HEK293 (cell line): ENCODE data around the gene PI4KA.

Source experiments
- CTCF ChIA-PET: fragments of 350-600 bp; formaldehyde crosslinking; extraction: SDS; loops from one replicate; lab custom pipeline; 2021; ENCODE audit warnings: antibody characterized with exemption; lab: Yijun Ruan, JAX
- POLR2A ChIA-PET: fragments of 300-600 bp; formaldehyde crosslinking; extraction: SDS; loops from one replicate; lab custom pipeline; 2020; ENCODE audit warnings: antibody characterized with exemption, inconsistent platforms; lab: Yijun Ruan, JAX
- H3K27ac ChIP-seq: fragments of 200-500 bp; sonication (Bioruptor generic); 2 replicates; pipeline ENCODE4 v1.5.1; 2014; ENCODE audit warnings: low read depth, low read length, control low read depth, inconsistent platforms; ENCODE audit errors: extremely low read depth
- H3K36me3 ChIP-seq, 2 experiments: fragments of 200-500 bp in 1 of 2; sonication (Bioruptor generic) in 1 of 2; 1 replicate in 1 of 2; 2 replicates in 1 of 2; pipeline ENCODE4 v1.5.1; 2014 to 2017; ENCODE audit warnings: inconsistent platforms in 2 of 2, low read length in 2 of 2; ENCODE audit not compliant: control insufficient read depth in 2 of 2, insufficient read depth in 1 of 2
- H3K4me1 ChIP-seq: fragments of 200-500 bp; sonication (Bioruptor generic); 2 replicates; pipeline ENCODE4 v1.5.1; 2014; ENCODE audit warnings: mild to moderate bottlenecking, low read length, inconsistent platforms; ENCODE audit not compliant: control insufficient read depth, insufficient read depth
- H3K4me3 ChIP-seq: 2 replicates; pipeline ENCODE4 v1.5.1; 2011; ENCODE audit warnings: low read depth, mild to moderate bottlenecking, control low read depth, low read length, moderate library complexity
- H3K9me3 ChIP-seq: fragments of 200-500 bp; sonication (Bioruptor generic); 2 replicates; pipeline ENCODE4 v1.5.1; 2014; ENCODE audit warnings: low read depth, low read length, inconsistent platforms; ENCODE audit not compliant: control insufficient read depth, insufficient read depth
- BCL11A ChIP-seq: fragments of 450-650 bp; formaldehyde crosslinking; IDR thresholded peaks from 2 replicates; pipeline ENCODE4 v1.5.1; 2016; ENCODE audit warnings: low read depth, missing biosample characterization, missing genetic modification characterization
- HOXC10 ChIP-seq: sonication (generic); formaldehyde crosslinking; IDR thresholded peaks from 2 replicates; pipeline ENCODE4 v1.8.1; 2023; ENCODE audit warnings: mild to moderate bottlenecking, missing genetic modification reagents
- REPIN1 ChIP-seq: fragments of 450-650 bp; formaldehyde crosslinking; IDR thresholded peaks from 2 replicates; pipeline ENCODE4 v1.5.1; 2017; ENCODE audit warnings: missing biosample characterization, missing genetic modification characterization, low read depth
- SETDB1 ChIP-seq: IDR thresholded peaks from one replicate; pipeline ENCODE4 v1.6.1; 2017; ENCODE audit warnings: mild to moderate bottlenecking, low read length, moderate library complexity, mixed read lengths; ENCODE audit not compliant: insufficient read length
- YY2 ChIP-seq: fragments of 450-650 bp; formaldehyde crosslinking; IDR thresholded peaks from 2 replicates; pipeline ENCODE4 v1.5.1; 2016; ENCODE audit warnings: missing biosample characterization, missing genetic modification characterization
- ZBTB1 ChIP-seq: fragments of 450-650 bp; formaldehyde crosslinking; IDR thresholded peaks from 2 replicates; pipeline ENCODE4 v1.5.1; 2016; ENCODE audit warnings: missing biosample characterization, missing genetic modification characterization
- ZFHX2 ChIP-seq: fragments of 450-650 bp; formaldehyde crosslinking; conservative IDR thresholded peaks from 2 replicates; pipeline ENCODE4 v1.5.1; 2016; ENCODE audit warnings: missing biosample characterization, missing genetic modification characterization
- ZFP3 ChIP-seq: fragments of 450-650 bp; formaldehyde crosslinking; IDR thresholded peaks from 2 replicates; pipeline ENCODE4 v1.5.1; 2016; ENCODE audit warnings: low read depth, missing biosample characterization, missing genetic modification characterization
- ZNF132 ChIP-seq: fragments of 450-650 bp; formaldehyde crosslinking; IDR thresholded peaks from 2 replicates; pipeline ENCODE4 v1.5.1; 2017; ENCODE audit warnings: missing biosample characterization, missing genetic modification characterization, borderline replicate concordance
- ZNF138 ChIP-seq: fragments of 450-650 bp; formaldehyde crosslinking; IDR thresholded peaks from 2 replicates; pipeline ENCODE4 v1.5.1; 2016; ENCODE audit warnings: missing biosample characterization, missing genetic modification characterization, borderline replicate concordance
- ZNF184 ChIP-seq: fragments of 450-650 bp; IDR thresholded peaks from 2 replicates; pipeline ENCODE4 v1.5.1; 2018; ENCODE audit warnings: missing biosample characterization, mild to moderate bottlenecking, missing genetic modification characterization
- ZNF223 ChIP-seq: fragments of 450-650 bp; formaldehyde crosslinking; IDR thresholded peaks from 2 replicates; pipeline ENCODE4 v1.5.1; 2016; ENCODE audit warnings: missing biosample characterization, missing genetic modification characterization
- ZNF311 ChIP-seq: fragments of 450-650 bp; formaldehyde crosslinking; IDR thresholded peaks from 2 replicates; pipeline ENCODE4 v1.5.1; 2017; ENCODE audit warnings: missing biosample characterization, missing genetic modification characterization, borderline replicate concordance
- ZNF391 ChIP-seq: fragments of 450-650 bp; formaldehyde crosslinking; IDR thresholded peaks from 2 replicates; pipeline ENCODE4 v1.5.1; 2016; ENCODE audit warnings: low read depth, missing biosample characterization, missing genetic modification characterization, borderline replicate concordance
- ZNF600 ChIP-seq: fragments of 450-650 bp; formaldehyde crosslinking; IDR thresholded peaks from 2 replicates; pipeline ENCODE4 v1.5.1; 2016; ENCODE audit warnings: missing biosample characterization, missing genetic modification characterization
- ZNF629 ChIP-seq: fragments of 450-650 bp; formaldehyde crosslinking; IDR thresholded peaks from 2 replicates; pipeline ENCODE4 v1.5.1; 2017; ENCODE audit warnings: missing biosample characterization, missing genetic modification characterization
- ZNF664 ChIP-seq: fragments of 450-650 bp; formaldehyde crosslinking; IDR thresholded peaks from 2 replicates; pipeline ENCODE4 v1.5.1; 2016; ENCODE audit warnings: missing biosample characterization, missing genetic modification characterization
- ZNF76 ChIP-seq: fragments of 450-650 bp; formaldehyde crosslinking; IDR thresholded peaks from 2 replicates; pipeline ENCODE4; 2016; ENCODE audit warnings: low read depth, missing biosample characterization, missing genetic modification characterization, borderline replicate concordance
- TF ChIP-seq, protein P1 (sequence below): fragments of 450-650 bp; formaldehyde crosslinking; IDR thresholded peaks from 2 replicates; pipeline ENCODE4 v1.5.1; 2017; ENCODE audit warnings: missing biosample characterization, mild to moderate bottlenecking, missing genetic modification characterization, moderate library complexity
- TF ChIP-seq, protein P2 (sequence below): fragments of 450-650 bp; formaldehyde crosslinking; IDR thresholded peaks from 2 replicates; pipeline ENCODE4 v1.5.1; 2016; ENCODE audit warnings: missing biosample characterization, missing genetic modification characterization
- TF ChIP-seq, protein P3 (sequence below): fragments of 450-650 bp; formaldehyde crosslinking; IDR thresholded peaks from 2 replicates; pipeline ENCODE4 v1.5.0; 2017; ENCODE audit warnings: missing biosample characterization, missing genetic modification characterization, borderline replicate concordance
- TF ChIP-seq, protein P4 (sequence below): IDR thresholded peaks from 2 replicates; pipeline ENCODE4 v1.6.1; 2011; ENCODE audit warnings: mild to moderate bottlenecking, low read depth, low read length, borderline replicate concordance
- TF ChIP-seq, protein P5 (sequence below): fragments of 450-650 bp; formaldehyde crosslinking; IDR thresholded peaks from 2 replicates; pipeline ENCODE4; 2016; ENCODE audit warnings: missing biosample characterization, missing genetic modification characterization
- TF ChIP-seq, protein P6 (sequence below): fragments of 450-650 bp; formaldehyde crosslinking; IDR thresholded peaks from 2 replicates; pipeline ENCODE4 v1.5.1; 2016; ENCODE audit warnings: missing biosample characterization, missing genetic modification characterization
- TF ChIP-seq, protein P7 (sequence below): fragments of 450-650 bp; formaldehyde crosslinking; IDR thresholded peaks from 2 replicates; pipeline ENCODE4 v1.5.1; 2016; ENCODE audit warnings: missing biosample characterization, missing genetic modification characterization, borderline replicate concordance

The PI4KA gene

DNA sequence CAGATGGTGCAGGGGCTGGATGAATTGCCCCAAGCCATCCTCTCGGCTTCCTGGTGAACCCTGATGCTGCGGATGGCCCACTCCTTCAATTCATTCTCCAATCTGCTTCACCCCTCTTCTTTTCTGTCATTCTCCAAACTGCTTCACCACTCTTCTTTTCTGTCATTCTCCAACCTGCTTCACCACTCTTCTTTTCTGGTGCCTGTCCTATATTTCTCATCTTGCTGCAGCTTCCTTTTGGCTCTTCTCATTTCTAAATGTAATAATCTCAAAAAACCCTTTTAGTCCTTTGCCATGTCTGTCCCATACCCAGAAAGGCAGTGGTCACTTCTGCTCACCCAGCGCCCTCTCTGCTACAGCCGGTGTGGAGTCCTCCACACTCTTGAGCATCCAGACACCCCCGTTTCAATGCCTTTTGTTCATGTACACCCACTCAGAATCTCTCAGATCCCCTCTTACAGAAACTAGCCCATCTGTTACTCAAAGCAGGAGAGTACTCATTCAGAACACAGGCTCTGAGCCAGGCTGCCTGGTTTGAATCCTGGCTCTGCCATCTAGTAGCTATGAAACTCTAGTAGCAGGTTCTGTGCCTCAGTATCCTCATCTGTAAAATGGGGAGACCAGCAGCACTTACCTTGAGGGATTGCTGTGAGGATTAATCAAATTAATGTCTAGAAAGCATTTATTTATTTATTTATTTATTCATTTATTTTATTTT, 69.8 kb downstream of the PI4KA start:
- ChIA-PET POLR2A (no interaction called here), CTCF (no interaction called here)
- no peaks in the 10 kb centered on the region for H3K9me3 ChIP-seq
- H3K4me1 ChIP-seq: no peaks in the 10 kb centered on the region
- no peak overlapping the region for H3K27ac ChIP-seq
- H3K36me3 ChIP-seq: peaks cover 10 to 63% of the 10 kb centered on the region in 2 experiments; a peak in 2 of 3 replicates
- H3K4me3 ChIP-seq: no peak overlapping the region
- no peak for TF ChIP-seq ZNF138 (tag by site-specific recombination)
- no peak for TF ChIP-seq YY2
- TF ChIP-seq ZNF629 (tag by site-specific recombination): no peak
- no peak for TF ChIP-seq ZNF664
- no peak for TF ChIP-seq BCL11A (tag by site-specific recombination)
- TF ChIP-seq SETDB1: no peak
- TF ChIP-seq ZNF132 (tag by site-specific recombination): no peak
- TF ChIP-seq ZBTB1 (tag by site-specific recombination): no peak
- no peak for TF ChIP-seq ZNF391 (tag by site-specific recombination)
- no peak for TF ChIP-seq ZFP3
- TF ChIP-seq, protein P1, sequence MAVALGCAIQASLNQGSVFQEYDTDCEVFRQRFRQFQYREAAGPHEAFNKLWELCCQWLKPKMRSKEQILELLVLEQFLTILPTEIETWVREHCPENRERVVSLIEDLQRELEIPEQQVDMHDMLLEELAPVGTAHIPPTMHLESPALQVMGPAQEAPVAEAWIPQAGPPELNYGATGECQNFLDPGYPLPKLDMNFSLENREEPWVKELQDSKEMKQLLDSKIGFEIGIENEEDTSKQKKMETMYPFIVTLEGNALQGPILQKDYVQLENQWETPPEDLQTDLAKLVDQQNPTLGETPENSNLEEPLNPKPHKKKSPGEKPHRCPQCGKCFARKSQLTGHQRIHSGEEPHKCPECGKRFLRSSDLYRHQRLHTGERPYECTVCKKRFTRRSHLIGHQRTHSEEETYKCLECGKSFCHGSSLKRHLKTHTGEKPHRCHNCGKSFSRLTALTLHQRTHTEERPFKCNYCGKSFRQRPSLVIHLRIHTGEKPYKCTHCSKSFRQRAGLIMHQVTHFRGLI: no peak
- no peak for TF ChIP-seq ZFHX2
- TF ChIP-seq REPIN1: no peak
- TF ChIP-seq, protein P2, sequence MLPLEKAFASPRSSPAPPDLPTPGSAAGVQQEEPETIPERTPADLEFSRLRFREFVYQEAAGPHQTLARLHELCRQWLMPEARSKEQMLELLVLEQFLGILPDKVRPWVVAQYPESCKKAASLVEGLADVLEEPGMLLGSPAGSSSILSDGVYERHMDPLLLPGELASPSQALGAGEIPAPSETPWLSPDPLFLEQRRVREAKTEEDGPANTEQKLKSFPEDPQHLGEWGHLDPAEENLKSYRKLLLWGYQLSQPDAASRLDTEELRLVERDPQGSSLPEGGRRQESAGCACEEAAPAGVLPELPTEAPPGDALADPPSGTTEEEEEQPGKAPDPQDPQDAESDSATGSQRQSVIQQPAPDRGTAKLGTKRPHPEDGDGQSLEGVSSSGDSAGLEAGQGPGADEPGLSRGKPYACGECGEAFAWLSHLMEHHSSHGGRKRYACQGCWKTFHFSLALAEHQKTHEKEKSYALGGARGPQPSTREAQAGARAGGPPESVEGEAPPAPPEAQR: no peak

DNA sequence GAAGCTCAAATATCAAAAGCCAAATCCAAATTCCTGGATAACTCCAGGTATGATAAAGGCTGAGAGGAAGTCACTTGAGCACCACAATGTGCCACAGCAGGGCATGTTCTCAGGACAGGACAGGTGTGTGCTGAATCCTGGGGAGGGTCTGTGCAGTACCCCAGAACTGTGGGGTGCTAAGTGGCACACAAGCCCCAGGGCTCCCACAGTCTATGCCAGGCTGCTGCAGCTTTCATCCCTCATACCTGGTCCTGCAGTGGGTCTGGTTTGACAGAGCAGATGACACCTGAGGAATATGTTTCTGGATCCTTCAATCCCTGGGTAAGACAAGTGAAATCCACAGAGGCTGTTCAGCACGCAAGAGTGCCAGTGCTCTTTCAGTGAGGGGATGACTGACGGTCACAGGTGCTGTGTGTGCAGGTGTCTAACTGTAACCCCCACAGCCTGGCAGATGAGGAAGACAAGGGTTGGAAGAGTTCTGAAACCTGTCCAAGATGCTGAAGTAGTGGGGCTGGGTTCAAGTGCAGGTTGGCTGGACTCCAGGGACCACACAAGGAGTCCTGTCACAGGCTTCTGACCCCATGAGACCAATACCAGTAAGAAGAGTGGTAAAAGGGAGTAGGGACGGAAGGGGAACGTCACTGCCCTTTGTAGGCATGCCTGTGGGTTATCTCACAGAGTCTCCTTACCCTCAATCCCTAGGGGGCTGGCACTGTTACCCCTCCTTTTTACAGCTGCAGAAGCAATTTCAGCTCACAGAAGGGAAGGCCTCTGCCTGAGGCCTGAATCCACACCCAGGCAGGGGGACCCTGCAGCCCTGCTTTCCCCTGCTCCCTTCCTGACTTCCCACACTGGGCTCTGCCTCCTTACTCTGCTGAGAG, 70.6 kb downstream of the PI4KA start:
- H3K4me3 ChIP-seq: no peak overlapping the region
- H3K27ac ChIP-seq: no peak overlapping the region
- no peaks in the 10 kb centered on the region for H3K4me1 ChIP-seq
- H3K9me3 ChIP-seq: no peaks in the 10 kb centered on the region
- ChIA-PET POLR2A (no interaction called here), CTCF (no interaction called here)
- H3K36me3 ChIP-seq: peaks cover 9 to 66% of the 10 kb centered on the region in 2 experiments; a peak in 2 of 3 replicates
- TF ChIP-seq, protein P3, sequence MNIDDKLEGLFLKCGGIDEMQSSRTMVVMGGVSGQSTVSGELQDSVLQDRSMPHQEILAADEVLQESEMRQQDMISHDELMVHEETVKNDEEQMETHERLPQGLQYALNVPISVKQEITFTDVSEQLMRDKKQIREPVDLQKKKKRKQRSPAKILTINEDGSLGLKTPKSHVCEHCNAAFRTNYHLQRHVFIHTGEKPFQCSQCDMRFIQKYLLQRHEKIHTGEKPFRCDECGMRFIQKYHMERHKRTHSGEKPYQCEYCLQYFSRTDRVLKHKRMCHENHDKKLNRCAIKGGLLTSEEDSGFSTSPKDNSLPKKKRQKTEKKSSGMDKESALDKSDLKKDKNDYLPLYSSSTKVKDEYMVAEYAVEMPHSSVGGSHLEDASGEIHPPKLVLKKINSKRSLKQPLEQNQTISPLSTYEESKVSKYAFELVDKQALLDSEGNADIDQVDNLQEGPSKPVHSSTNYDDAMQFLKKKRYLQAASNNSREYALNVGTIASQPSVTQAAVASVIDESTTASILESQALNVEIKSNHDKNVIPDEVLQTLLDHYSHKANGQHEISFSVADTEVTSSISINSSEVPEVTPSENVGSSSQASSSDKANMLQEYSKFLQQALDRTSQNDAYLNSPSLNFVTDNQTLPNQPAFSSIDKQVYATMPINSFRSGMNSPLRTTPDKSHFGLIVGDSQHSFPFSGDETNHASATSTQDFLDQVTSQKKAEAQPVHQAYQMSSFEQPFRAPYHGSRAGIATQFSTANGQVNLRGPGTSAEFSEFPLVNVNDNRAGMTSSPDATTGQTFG (tag by site-specific recombination): no peak
- TF ChIP-seq ZNF223 (tag by site-specific recombination) (no peak), ZNF76 (no peak), ZNF184 (no peak), HOXC10 (CRISPR knock-in tag) (no peak), ZNF311 (tag by site-specific recombination) (no peak), ZNF600 (tag by site-specific recombination) (no peak)
- TF ChIP-seq, protein P4, sequence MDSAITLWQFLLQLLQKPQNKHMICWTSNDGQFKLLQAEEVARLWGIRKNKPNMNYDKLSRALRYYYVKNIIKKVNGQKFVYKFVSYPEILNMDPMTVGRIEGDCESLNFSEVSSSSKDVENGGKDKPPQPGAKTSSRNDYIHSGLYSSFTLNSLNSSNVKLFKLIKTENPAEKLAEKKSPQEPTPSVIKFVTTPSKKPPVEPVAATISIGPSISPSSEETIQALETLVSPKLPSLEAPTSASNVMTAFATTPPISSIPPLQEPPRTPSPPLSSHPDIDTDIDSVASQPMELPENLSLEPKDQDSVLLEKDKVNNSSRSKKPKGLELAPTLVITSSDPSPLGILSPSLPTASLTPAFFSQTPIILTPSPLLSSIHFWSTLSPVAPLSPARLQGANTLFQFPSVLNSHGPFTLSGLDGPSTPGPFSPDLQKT: no peak
- TF ChIP-seq, protein P5, sequence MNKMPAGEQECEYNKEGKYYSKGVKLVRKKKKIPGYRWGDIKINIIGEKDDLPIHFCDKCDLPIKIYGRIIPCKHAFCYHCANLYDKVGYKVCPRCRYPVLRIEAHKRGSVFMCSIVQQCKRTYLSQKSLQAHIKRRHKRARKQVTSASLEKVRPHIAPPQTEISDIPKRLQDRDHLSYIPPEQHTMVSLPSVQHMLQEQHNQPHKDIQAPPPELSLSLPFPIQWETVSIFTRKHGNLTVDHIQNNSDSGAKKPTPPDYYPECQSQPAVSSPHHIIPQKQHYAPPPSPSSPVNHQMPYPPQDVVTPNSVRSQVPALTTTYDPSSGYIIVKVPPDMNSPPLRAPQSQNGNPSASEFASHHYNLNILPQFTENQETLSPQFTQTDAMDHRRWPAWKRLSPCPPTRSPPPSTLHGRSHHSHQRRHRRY (tag by site-specific recombination): no peak
- TF ChIP-seq, protein P6, sequence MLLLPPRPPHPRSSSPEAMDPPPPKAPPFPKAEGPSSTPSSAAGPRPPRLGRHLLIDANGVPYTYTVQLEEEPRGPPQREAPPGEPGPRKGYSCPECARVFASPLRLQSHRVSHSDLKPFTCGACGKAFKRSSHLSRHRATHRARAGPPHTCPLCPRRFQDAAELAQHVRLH (tag by site-specific recombination): no peak
- TF ChIP-seq, protein P7, sequence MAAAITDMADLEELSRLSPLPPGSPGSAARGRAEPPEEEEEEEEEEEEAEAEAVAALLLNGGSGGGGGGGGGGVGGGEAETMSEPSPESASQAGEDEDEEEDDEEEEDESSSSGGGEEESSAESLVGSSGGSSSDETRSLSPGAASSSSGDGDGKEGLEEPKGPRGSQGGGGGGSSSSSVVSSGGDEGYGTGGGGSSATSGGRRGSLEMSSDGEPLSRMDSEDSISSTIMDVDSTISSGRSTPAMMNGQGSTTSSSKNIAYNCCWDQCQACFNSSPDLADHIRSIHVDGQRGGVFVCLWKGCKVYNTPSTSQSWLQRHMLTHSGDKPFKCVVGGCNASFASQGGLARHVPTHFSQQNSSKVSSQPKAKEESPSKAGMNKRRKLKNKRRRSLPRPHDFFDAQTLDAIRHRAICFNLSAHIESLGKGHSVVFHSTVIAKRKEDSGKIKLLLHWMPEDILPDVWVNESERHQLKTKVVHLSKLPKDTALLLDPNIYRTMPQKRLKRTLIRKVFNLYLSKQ (tag by site-specific recombination): no peak
